Prostate gland (tissue), 2 donors: ENCODE measurements around the gene CRYZL1.

Experiments used
- POLR2A ChIP-seq: fragments of 450-650 bp; IDR thresholded peaks from one replicate; pipeline ENCODE4 v1.6.1; 2016; ENCODE audit warnings: antibody characterized with exemption, mild to moderate bottlenecking
- POLR2AphosphoS5 ChIP-seq: sonication (generic); formaldehyde crosslinking; IDR thresholded peaks from one replicate; pipeline ENCODE4 v1.6.1; 2017; ENCODE audit warnings: antibody characterized with exemption
- TF ChIP-seq, protein P1 (sequence below), 4 experiments: fragments of 200-600 bp in 2 of 4; fragments of 450-650 bp in 2 of 4; sonication (generic) in 2 of 4; IDR thresholded peaks; 1 replicate in 3 of 4; 2 replicates in 1 of 4; pipeline ENCODE4 v1.5.1; 2016 to 2019; ENCODE audit warnings: antibody characterized with exemption in 4 of 4, mild to moderate bottlenecking in 2 of 4, moderate library complexity in 2 of 4

GRCh38 chr21:33569991-33570390 lies 71.5 kb downstream of the CRYZL1 start:
- TF ChIP-seq, protein P1, sequence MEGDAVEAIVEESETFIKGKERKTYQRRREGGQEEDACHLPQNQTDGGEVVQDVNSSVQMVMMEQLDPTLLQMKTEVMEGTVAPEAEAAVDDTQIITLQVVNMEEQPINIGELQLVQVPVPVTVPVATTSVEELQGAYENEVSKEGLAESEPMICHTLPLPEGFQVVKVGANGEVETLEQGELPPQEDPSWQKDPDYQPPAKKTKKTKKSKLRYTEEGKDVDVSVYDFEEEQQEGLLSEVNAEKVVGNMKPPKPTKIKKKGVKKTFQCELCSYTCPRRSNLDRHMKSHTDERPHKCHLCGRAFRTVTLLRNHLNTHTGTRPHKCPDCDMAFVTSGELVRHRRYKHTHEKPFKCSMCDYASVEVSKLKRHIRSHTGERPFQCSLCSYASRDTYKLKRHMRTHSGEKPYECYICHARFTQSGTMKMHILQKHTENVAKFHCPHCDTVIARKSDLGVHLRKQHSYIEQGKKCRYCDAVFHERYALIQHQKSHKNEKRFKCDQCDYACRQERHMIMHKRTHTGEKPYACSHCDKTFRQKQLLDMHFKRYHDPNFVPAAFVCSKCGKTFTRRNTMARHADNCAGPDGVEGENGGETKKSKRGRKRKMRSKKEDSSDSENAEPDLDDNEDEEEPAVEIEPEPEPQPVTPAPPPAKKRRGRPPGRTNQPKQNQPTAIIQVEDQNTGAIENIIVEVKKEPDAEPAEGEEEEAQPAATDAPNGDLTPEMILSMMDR (IDR thresholded peaks at IDR 0.05): no peak
- TF ChIP-seq POLR2A (no peak), POLR2AphosphoS5 (no peak)
